Stomach (tissue), 4 donors: Measurements from ENCODE around the gene SDHAF2.

ENCODE experiments used
- POLR2A ChIP-seq, 4 donors: fragments of 450-650 bp; IDR thresholded peaks; one replicate each; pipeline ENCODE4 v1.6.1; 2016; ENCODE audit warnings: antibody characterized with exemption in 4 of 4, control low read depth in 2 of 4, mild to moderate bottlenecking in 1 of 4, moderate library complexity in 1 of 4
- POLR2AphosphoS5 ChIP-seq, 3 donors: sonication (generic); formaldehyde crosslinking; IDR thresholded peaks; one replicate each; pipeline ENCODE4 v1.6.1; 2016; ENCODE audit warnings: antibody characterized with exemption in 3 of 3

GRCh38 chr11:61437496-61437895 lies 7.6 kb downstream of the SDHAF2 start:
- TF ChIP-seq POLR2A (IDR thresholded peaks at IDR 0.05) = no peak
- TF ChIP-seq POLR2AphosphoS5 (IDR thresholded peaks at IDR 0.05) = no peak
